Lower lobe of right lung (tissue), 2 donors: Measurements from ENCODE around the gene DCC. TPM values are rescaled to one million over a fixed set of nuclear protein-coding genes. Genes with fewer than 3 reads are reported as not detected.

Experiments
- ATAC-seq, 2 donors: fragments of 200-7000 bp; cut with Tn5 transposase; one replicate each; pipeline ENCODE4 v1.9.1; 2020 to 2022; ENCODE audit warnings: mild to moderate bottlenecking in 2 of 2, moderate library complexity in 2 of 2
- DNase-seq: peaks from one replicate; pipeline ENCODE4 v3.0.0-alpha.2; 2020
- H3K27ac ChIP-seq: fragments of 200-600 bp; one replicate; pipeline ENCODE4 v1.8.0; 2022
- H3K27me3 ChIP-seq: fragments of 200-600 bp; one replicate; pipeline ENCODE4 v1.8.0; 2022; ENCODE audit warnings: low read depth
- H3K36me3 ChIP-seq: fragments of 200-600 bp; one replicate; pipeline ENCODE4 v1.8.0; 2022; ENCODE audit warnings: mild to moderate bottlenecking
- H3K4me1 ChIP-seq: fragments of 200-600 bp; one replicate; pipeline ENCODE4 v1.8.0; 2022
- H3K4me3 ChIP-seq: fragments of 200-600 bp; one replicate; pipeline ENCODE4 v1.8.0; 2022; ENCODE audit warnings: mild to moderate bottlenecking
- H3K9me3 ChIP-seq: fragments of 200-600 bp; one replicate; pipeline ENCODE4 v1.8.0; 2022
- intact Hi-C: fragments of 100-400 bp; cut with DNase I; formaldehyde crosslinking; loops from one replicate; pipeline ENCODE4 v1.11.0; 2022
- total RNA-seq: library from RNA; stranded (reverse); fragmentation: NEBNext Ultra II Directional; extraction: Animal tissue kit (Norgen Biotek cat#: 25700); gene quantifications from one replicate; pipeline ENCODE4 v1.2.1, GENCODE V29; 2021
- TF ChIP-seq, protein P1 (sequence below): fragments of 200-600 bp; IDR thresholded peaks from one replicate; pipeline ENCODE4 v1.8.0; 2022; ENCODE audit warnings: antibody characterized with exemption, mild to moderate bottlenecking
- donor health status: DM: no; HTN: yes; CAD: no; lungs with severe emphysema.

The DCC gene
- total RNA-seq, 1 donor from 2014 or later = 4.5 TPM

DNA sequence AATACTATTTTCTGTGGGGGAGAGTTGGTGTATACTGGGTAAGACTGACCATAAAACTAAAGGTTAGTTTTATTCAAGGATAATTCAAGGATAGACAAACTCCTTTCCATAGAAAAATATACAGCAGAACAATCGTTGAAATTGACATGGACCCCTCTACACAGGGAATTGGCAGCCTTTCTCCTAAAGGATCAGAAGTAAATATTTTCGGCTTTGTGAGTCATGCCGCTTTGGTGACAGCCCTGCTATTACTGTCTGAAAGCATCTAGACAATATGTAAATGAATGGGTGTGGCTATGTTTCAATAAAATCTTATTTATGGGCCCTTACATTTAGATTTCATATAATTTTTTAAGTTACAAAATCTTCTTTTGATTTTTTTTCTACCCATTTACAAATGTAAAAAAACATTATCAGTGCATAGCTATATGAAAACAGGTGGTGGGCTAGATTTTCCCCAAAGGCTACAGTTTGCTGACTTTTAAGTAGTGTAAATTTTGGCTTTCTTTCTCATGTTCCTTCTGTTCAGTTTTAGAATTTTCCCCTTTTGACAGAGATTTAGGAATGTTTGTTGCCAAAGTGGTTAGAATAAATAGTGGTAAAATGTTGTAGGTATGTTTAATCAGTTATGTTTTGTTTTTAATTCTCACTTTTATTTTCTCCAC is 270.6 kb downstream of the DCC start:
- no peaks in the 10 kb centered on the region for H3K36me3 ChIP-seq
- H3K4me3 ChIP-seq = no peak overlapping the region
- H3K4me1 ChIP-seq = no peaks in the 10 kb centered on the region
- DNase-seq (no peak), ATAC-seq (no peak)
- no peaks in the 10 kb centered on the region for H3K9me3 ChIP-seq
- TF ChIP-seq, protein P1, sequence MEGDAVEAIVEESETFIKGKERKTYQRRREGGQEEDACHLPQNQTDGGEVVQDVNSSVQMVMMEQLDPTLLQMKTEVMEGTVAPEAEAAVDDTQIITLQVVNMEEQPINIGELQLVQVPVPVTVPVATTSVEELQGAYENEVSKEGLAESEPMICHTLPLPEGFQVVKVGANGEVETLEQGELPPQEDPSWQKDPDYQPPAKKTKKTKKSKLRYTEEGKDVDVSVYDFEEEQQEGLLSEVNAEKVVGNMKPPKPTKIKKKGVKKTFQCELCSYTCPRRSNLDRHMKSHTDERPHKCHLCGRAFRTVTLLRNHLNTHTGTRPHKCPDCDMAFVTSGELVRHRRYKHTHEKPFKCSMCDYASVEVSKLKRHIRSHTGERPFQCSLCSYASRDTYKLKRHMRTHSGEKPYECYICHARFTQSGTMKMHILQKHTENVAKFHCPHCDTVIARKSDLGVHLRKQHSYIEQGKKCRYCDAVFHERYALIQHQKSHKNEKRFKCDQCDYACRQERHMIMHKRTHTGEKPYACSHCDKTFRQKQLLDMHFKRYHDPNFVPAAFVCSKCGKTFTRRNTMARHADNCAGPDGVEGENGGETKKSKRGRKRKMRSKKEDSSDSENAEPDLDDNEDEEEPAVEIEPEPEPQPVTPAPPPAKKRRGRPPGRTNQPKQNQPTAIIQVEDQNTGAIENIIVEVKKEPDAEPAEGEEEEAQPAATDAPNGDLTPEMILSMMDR = no peak
- intact Hi-C loops = loop anchor here (10.0 kb wide), 1 partner anchor 84 kb away; no protein-coding TSS in a partner anchor
- H3K27ac ChIP-seq = no peak overlapping the region
- H3K27me3 ChIP-seq = no peaks in the 10 kb centered on the region

DNA sequence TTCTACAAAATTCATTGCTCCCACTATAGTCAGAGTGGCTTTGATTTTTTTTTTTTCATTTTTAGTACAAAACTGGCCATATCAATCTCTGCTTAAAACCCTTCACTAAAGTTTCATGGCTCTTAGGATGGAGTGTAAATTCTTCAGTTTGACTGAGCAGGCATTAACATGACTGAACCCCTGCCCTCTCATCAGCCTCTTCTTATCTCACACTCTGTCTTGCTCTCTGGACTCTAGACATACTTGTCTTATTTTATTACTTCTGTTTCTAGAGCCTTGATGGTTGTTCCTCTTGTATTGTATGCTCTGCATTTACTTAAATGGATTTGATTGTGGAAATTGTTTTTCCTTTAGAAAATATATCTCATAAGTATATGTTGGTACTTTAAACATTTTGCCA is 272.4 kb downstream of the DCC start:
- TF ChIP-seq, protein P1 = no peak

DNA sequence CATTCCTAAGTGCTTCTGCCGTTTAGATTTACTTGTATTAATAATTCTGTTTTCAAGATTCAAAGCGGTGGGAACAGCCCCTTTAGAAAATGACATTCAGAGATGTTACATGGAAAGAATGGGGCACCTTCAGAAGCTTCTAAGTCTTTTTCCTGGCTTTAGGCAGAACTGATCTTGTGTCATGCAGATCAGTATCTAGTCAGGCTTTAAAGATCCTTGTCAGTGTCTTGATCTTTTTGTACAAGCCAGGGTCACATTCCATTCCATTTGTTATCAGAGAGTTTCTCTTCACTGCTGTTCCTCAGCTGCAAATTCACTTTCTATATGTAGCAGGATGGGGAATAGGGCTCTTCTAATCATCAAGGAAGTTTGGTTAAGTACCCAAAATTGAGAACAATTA is 275.3 kb downstream of the DCC start:
- intact Hi-C loops = loop anchor here (10.0 kb wide), 1 partner anchor 79 kb away; no protein-coding TSS in a partner anchor
- ATAC-seq = no peak

More for the DNA sequence above, 272.4 kb downstream of the DCC start:
- no peaks in the 10 kb centered on the region for H3K36me3 ChIP-seq
- H3K4me3 ChIP-seq = no peak overlapping the region
- H3K4me1 ChIP-seq = no peaks in the 10 kb centered on the region
- H3K27ac ChIP-seq = no peak overlapping the region
- ATAC-seq (no peak), DNase-seq (no peak)
- H3K27me3 ChIP-seq = no peaks in the 10 kb centered on the region
- H3K9me3 ChIP-seq = no peaks in the 10 kb centered on the region
- intact Hi-C loops = loop anchor here (10.0 kb wide), 1 partner anchor 82 kb away; no protein-coding TSS in a partner anchor

DNA sequence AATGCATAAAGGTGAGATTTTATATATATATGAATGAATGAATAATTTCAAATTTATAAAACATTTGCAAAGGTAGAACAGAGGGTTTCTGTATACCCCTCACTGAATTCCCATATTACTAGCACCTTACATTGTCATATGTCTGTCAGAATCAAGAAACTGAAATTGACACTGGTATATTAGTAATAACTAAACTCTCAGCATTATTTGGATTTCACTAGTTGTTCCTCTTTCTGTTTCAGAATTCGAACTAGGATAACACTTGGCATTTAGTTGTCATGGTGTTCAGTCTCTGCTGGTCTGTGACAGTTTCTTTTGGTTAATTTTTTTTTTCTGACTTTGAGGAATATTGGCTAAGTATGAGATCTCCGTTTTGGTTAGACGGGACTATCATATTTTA is 275.9 kb downstream of the DCC start:
- Histone ChIP-seq H3K27me3 (no peaks in the 10 kb centered on the region), H3K4me1 (no peaks in the 10 kb centered on the region), H3K9me3 (no peaks in the 10 kb centered on the region), H3K36me3 (no peaks in the 10 kb centered on the region), H3K4me3 (no peak overlapping the region), H3K27ac (no peak overlapping the region)
- no peak for DNase-seq
- no peak for ATAC-seq
- TF ChIP-seq, protein P1 = no peak
- intact Hi-C loops = loop anchor here (10.0 kb wide), 1 partner anchor 79 kb away; no protein-coding TSS in a partner anchor

More for the DNA sequence above, 275.3 kb downstream of the DCC start:
- no peaks in the 10 kb centered on the region for H3K4me1 ChIP-seq
- H3K4me3 ChIP-seq = no peak overlapping the region
- H3K27ac ChIP-seq = no peak overlapping the region
- H3K9me3 ChIP-seq = no peaks in the 10 kb centered on the region
- TF ChIP-seq, protein P1 = no peak
- H3K36me3 ChIP-seq = no peaks in the 10 kb centered on the region
- no peak for DNase-seq
- no peaks in the 10 kb centered on the region for H3K27me3 ChIP-seq

DNA sequence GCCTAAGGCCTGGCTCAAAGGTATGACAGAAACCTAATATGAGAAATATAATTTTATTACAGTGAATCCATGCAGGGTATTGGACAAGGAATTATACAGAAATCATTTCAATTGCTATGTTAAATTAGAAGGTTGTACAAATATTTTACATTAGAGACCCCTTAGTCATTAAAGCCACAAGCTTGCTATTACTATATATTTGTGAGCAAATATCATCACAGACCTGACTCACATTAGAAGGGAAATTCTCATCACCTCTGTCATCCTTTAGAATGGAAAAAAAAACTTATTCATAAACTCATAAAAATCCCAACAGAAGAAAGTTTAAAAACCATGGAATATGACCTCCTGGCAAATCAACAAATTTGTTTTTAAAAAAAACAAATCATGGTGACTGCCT is 277.9 kb downstream of the DCC start:
- Histone ChIP-seq H3K9me3 (no peaks in the 10 kb centered on the region), H3K27ac (no peak overlapping the region), H3K27me3 (no peaks in the 10 kb centered on the region), H3K4me1 (no peaks in the 10 kb centered on the region), H3K4me3 (no peak overlapping the region), H3K36me3 (no peaks in the 10 kb centered on the region)
- intact Hi-C loops = loop anchor here (10.0 kb wide), 1 partner anchor 77 kb away; no protein-coding TSS in a partner anchor
- TF ChIP-seq, protein P1 = no peak
- ATAC-seq (no peak), DNase-seq (no peak)
